ENCODE measurements around the gene ALOX5. TPM values are rescaled to one million over a fixed set of nuclear protein-coding genes. Genes with fewer than 3 reads are reported as not detected.

ALOX5 gene
- total RNA-seq, 6 donors from 2014 or later = 113 to 686 (median 280) TPM

- H3K36me3 ChIP-seq = no peaks in the 10 kb centered on the region
- TF ChIP-seq POLR2A (IDR thresholded peaks at IDR 0.05) (no peak), POLR2AphosphoS5 (IDR thresholded peaks at IDR 0.05) (no peak), EP300 (IDR thresholded peaks at IDR 0.05) (no peak)
- TF ChIP-seq, protein P1, sequence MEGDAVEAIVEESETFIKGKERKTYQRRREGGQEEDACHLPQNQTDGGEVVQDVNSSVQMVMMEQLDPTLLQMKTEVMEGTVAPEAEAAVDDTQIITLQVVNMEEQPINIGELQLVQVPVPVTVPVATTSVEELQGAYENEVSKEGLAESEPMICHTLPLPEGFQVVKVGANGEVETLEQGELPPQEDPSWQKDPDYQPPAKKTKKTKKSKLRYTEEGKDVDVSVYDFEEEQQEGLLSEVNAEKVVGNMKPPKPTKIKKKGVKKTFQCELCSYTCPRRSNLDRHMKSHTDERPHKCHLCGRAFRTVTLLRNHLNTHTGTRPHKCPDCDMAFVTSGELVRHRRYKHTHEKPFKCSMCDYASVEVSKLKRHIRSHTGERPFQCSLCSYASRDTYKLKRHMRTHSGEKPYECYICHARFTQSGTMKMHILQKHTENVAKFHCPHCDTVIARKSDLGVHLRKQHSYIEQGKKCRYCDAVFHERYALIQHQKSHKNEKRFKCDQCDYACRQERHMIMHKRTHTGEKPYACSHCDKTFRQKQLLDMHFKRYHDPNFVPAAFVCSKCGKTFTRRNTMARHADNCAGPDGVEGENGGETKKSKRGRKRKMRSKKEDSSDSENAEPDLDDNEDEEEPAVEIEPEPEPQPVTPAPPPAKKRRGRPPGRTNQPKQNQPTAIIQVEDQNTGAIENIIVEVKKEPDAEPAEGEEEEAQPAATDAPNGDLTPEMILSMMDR (IDR thresholded peaks at IDR 0.05) = no peak
- 91 to 94% methylated on average over 2 of the region's 2 CpGs for WGBS, 2 donors
These were observed 5.8 kb upstream of the ALOX5 start for GRCh38 chr10:45368181-45368580.

DNA sequence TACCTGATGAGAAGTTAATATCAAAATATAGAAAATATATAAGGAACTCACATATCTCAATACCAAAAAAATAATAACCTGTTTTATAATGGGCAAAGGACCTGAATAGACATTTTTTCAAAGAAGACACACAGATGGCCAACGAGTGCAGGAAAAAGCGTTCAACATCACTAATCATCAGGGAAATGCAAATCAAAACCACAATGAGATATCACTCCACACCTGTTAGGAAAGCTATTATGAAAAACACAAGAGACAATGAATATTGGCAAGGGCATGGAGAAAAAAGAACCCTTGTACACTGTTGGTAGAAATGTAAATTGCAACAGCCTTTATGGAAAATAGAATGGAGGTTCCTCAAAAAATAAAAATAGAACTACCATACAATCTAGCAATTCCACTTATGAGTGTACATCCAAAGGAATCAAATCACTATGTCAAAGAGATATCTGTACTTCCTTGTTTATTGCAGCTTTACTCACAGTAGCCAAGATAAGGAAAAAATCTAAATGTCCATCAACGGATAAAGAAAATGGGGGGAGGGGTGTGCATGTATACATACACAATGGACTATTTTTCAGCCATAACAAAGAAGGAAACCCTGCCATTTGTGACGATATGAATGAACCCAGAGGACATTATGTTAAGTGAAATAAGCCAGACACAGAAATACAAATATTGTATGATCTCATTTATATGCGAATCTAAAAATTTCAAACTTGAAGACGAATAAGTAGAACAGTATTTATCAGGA, 3.6 kb upstream of the ALOX5 start:
- Histone ChIP-seq H3K27me3 (peaks cover 0 to 7% (median 3%) of the 10 kb centered on the region in 4 donors), H3K27ac (no peak overlapping the region), H3K4me1 (peaks cover 12 to 19% (median 18%) of the 10 kb centered on the region in 4 donors), H3K9me3 (no peaks in the 10 kb centered on the region), H3K4me3 (no peak overlapping the region), H3K36me3 (no peaks in the 10 kb centered on the region)
- WGBS, 2 donors = 67 to 73% methylated on average over 6 of the region's 6 CpGs
- ATAC-seq (ENCODE audit: low FRiP score in 2 of 2) (no peak), DNase-seq (no peak)
- TF ChIP-seq POLR2A (IDR thresholded peaks at IDR 0.05) (no peak), POLR2AphosphoS5 (IDR thresholded peaks at IDR 0.05) (no peak)

More at GRCh38 chr10:45368181-45368580, 5.8 kb upstream of the ALOX5 start:
- Histone ChIP-seq H3K4me1 (peaks cover 0 to 3% (median 2%) of the 10 kb centered on the region in 4 donors), H3K27ac (no peak overlapping the region), H3K27me3 (no peaks in the 10 kb centered on the region), H3K4me3 (no peak overlapping the region), H3K9me3 (no peaks in the 10 kb centered on the region)
- ATAC-seq (ENCODE audit: low FRiP score in 2 of 2) (no peak), DNase-seq (no peak)

- peaks cover 0 to 7% (median 3%) of the 10 kb centered on the region in 4 donors for H3K27me3 ChIP-seq
- TF ChIP-seq, protein P1 (IDR thresholded peaks at IDR 0.05) = no peak
- TF ChIP-seq POLR2A (IDR thresholded peaks at IDR 0.05) (no peak), EP300 (IDR thresholded peaks at IDR 0.05) (no peak), POLR2AphosphoS5 (IDR thresholded peaks at IDR 0.05) (no peak)
- H3K4me1 ChIP-seq = peaks cover 12 to 19% (median 18%) of the 10 kb centered on the region in 4 donors
- H3K27ac ChIP-seq = no peak overlapping the region
- 66 to 70% methylated on average over 4 of the region's 4 CpGs for WGBS, 2 donors
- no peaks in the 10 kb centered on the region for H3K9me3 ChIP-seq
- no peaks in the 10 kb centered on the region for H3K36me3 ChIP-seq
- H3K4me3 ChIP-seq = no peak overlapping the region
- ATAC-seq (ENCODE audit: low FRiP score in 2 of 2) = no peak
- DNase-seq = no peak
These were observed 2.5 kb upstream of the ALOX5 start for GRCh38 chr10:45371560-45371959.

- ATAC-seq (ENCODE audit: low FRiP score in 2 of 2) (no peak), DNase-seq (no peak)
- peaks cover 0 to 7% (median 3%) of the 10 kb centered on the region in 4 donors for H3K27me3 ChIP-seq
- no peak overlapping the region for H3K27ac ChIP-seq
- 72 to 85% methylated on average over 9 of the region's 9 CpGs for WGBS, 2 donors
- TF ChIP-seq EP300 (IDR thresholded peaks at IDR 0.05) (no peak), POLR2A (IDR thresholded peaks at IDR 0.05) (no peak), POLR2AphosphoS5 (IDR thresholded peaks at IDR 0.05) (no peak)
- TF ChIP-seq, protein P1 (IDR thresholded peaks at IDR 0.05) = no peak
- no peaks in the 10 kb centered on the region for H3K9me3 ChIP-seq
- peaks cover 12 to 19% (median 18%) of the 10 kb centered on the region in 4 donors for H3K4me1 ChIP-seq
- H3K4me3 ChIP-seq = no peak overlapping the region
- H3K36me3 ChIP-seq = no peaks in the 10 kb centered on the region
These were observed 1.6 kb upstream of the ALOX5 start for GRCh38 chr10:45372251-45372951.

DNA sequence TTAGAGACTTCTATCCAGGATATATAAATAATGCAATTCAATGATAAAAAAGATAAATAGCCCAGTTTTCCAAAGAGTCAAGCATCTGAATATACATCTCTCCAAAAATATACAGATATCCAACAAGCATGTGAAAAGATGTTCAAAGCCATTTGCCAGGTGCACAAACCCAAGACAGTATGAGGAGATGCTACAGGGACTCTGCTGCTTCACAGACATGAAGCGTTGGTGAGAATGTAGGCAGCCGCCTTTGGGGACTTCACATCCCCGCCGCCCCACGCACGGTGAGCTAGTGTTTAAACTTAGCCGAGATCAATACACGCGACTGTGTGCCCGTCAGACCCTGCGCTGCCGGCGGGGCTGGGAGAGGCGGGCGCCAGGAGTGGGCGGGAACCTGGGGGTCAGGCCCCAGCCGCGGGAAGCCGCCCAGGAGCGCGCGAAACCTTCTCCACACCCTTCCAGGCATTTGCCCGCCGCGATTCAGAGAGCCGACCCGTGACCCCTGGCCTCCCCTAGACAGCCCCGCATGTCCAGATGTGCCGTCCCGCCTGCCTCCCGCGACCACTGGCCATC, 927 bp upstream of the ALOX5 start:
- peak overlapping the region in 3 of 4 donors; percentile 70 to 90 (median 89) for H3K27ac ChIP-seq

More for the DNA sequence above, 927 bp upstream of the ALOX5 start:
- Histone ChIP-seq H3K36me3 (no peaks in the 10 kb centered on the region), H3K4me1 (peaks cover 12 to 19% (median 18%) of the 10 kb centered on the region in 4 donors), H3K9me3 (no peaks in the 10 kb centered on the region), H3K4me3 (peak overlapping the region in 3 of 4 donors; percentile 46 to 62 (median 58)), H3K27me3 (peaks cover 0 to 7% (median 3%) of the 10 kb centered on the region in 4 donors)
- ATAC-seq (ENCODE audit: low FRiP score in 2 of 2) (peak; percentile 42 to 59), DNase-seq (peak in 1 of 2 donors; percentile 90)
- TF ChIP-seq, protein P1 (IDR thresholded peaks at IDR 0.05) = no peak
- no peak for TF ChIP-seq POLR2A (IDR thresholded peaks at IDR 0.05)
- TF ChIP-seq POLR2AphosphoS5 (IDR thresholded peaks at IDR 0.05) = no peak
- TF ChIP-seq EP300 (IDR thresholded peaks at IDR 0.05) = no peak
- WGBS, 2 donors = 1% methylated on average over 32 of the region's 32 CpGs; no CpG with 5 or more reads in 1 of the 2 donors

All from upper lobe of left lung (tissue), 6 donors.